Measurements from ENCODE around the gene MIA.
"Not testable (repeated sequence)": the region's sequence is repeated elsewhere in the genome, so short reads cannot be mapped to it uniquely, and the experiment has no call there.

Gene MIA

DNA sequence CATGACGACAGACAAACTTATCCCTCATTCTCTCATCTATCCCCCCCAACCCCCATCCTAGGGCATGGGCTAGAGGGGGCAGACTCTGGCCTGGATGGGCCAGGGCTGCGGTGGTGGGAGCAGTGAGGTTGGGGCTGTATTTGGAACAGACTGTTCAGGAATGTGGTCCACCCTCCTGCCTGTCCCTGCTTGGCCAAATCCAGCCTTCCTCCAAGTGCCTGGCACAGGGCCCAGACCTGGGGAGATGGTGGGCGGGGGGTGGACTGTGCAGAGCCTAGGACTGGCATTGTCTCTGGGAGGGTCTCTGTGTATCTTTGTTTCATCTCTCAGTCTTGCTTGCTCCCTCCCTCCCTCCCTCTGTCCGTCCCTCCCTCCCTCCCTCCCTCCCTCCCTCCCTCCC is 37.9 kb downstream of the MIA start:
- no peak overlapping the region for H3K4me2 ChIP-seq (ENCODE audit: low read length)
- H2AFZ ChIP-seq (ENCODE audit: low read length): no peak overlapping the region
- H3K27me3 ChIP-seq (ENCODE audit: insufficient read depth, low read length): no peaks in the 10 kb centered on the region
- H3K9me2 ChIP-seq (ENCODE audit: low read depth, low read length): no peaks in the 10 kb centered on the region
- no peak overlapping the region for H3K27ac ChIP-seq (ENCODE audit: low read depth, low read length, poor library complexity, severe bottlenecking)
- no peak overlapping the region for H3K4me3 ChIP-seq (ENCODE audit: low read depth, low read length, poor library complexity, severe bottlenecking)
- no peaks in the 10 kb centered on the region for H3F3A ChIP-seq (ENCODE audit: insufficient read depth, low read length)
- H3K9me3 ChIP-seq (ENCODE audit: low read length): no peaks in the 10 kb centered on the region
- no peaks in the 10 kb centered on the region for H4K20me1 ChIP-seq (ENCODE audit: insufficient read depth, low read length)
- no peaks in the 10 kb centered on the region for H3K79me2 ChIP-seq (ENCODE audit: insufficient read depth, low read length)
- peaks cover 20% of the 10 kb centered on the region for H3K36me3 ChIP-seq (ENCODE audit: insufficient read depth, low read length)
- H3K9ac ChIP-seq (ENCODE audit: low read length): no peak overlapping the region
- TF ChIP-seq, protein P1, sequence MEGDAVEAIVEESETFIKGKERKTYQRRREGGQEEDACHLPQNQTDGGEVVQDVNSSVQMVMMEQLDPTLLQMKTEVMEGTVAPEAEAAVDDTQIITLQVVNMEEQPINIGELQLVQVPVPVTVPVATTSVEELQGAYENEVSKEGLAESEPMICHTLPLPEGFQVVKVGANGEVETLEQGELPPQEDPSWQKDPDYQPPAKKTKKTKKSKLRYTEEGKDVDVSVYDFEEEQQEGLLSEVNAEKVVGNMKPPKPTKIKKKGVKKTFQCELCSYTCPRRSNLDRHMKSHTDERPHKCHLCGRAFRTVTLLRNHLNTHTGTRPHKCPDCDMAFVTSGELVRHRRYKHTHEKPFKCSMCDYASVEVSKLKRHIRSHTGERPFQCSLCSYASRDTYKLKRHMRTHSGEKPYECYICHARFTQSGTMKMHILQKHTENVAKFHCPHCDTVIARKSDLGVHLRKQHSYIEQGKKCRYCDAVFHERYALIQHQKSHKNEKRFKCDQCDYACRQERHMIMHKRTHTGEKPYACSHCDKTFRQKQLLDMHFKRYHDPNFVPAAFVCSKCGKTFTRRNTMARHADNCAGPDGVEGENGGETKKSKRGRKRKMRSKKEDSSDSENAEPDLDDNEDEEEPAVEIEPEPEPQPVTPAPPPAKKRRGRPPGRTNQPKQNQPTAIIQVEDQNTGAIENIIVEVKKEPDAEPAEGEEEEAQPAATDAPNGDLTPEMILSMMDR (IDR thresholded peaks at IDR 0.05; ENCODE audit: low read length): no peak
- TF ChIP-seq EZH2 (IDR thresholded peaks at IDR 0.05; ENCODE audit: borderline replicate concordance, low read length): no peak
- peaks cover 11% of the 10 kb centered on the region for H3K4me1 ChIP-seq (ENCODE audit: insufficient read depth, low read length, severe bottlenecking)

DNA sequence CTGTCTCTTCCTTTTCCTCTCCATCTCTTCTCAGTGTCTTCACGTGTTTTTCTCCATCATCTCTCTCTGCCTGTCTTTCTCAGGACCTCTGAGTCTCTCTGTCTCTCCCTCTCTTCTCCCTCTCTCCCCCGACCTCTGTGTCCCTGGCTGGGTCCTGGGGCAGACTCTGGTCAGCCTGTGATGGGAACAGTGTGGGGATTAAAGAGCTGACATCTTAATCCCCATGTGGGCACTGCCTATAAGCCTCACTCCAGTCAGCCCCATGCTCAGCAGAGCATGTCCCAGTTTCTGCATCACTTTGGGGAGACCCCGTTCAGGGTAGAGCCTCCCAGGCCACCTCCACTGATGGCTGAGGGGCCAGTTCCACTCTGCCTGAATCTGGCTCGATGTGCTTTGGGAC is 39.9 kb downstream of the MIA start:
- Histone ChIP-seq H3K79me2 (ENCODE audit: insufficient read depth, low read length) (no peaks in the 10 kb centered on the region), H3K27ac (ENCODE audit: low read depth, low read length, poor library complexity, severe bottlenecking) (no peak overlapping the region), H3K4me1 (ENCODE audit: insufficient read depth, low read length, severe bottlenecking) (peaks cover 11% of the 10 kb centered on the region), H3K4me2 (ENCODE audit: low read length) (no peak overlapping the region), H3K9ac (ENCODE audit: low read length) (no peak overlapping the region), H4K20me1 (ENCODE audit: insufficient read depth, low read length) (no peaks in the 10 kb centered on the region), H3F3A (ENCODE audit: insufficient read depth, low read length) (no peaks in the 10 kb centered on the region), H3K9me2 (ENCODE audit: low read depth, low read length) (no peaks in the 10 kb centered on the region), H3K9me3 (ENCODE audit: low read length) (no peaks in the 10 kb centered on the region), H3K27me3 (ENCODE audit: insufficient read depth, low read length) (no peaks in the 10 kb centered on the region), H2AFZ (ENCODE audit: low read length) (no peak overlapping the region), H3K4me3 (ENCODE audit: low read depth, low read length, poor library complexity, severe bottlenecking) (no peak overlapping the region), H3K36me3 (ENCODE audit: insufficient read depth, low read length) (no peaks in the 10 kb centered on the region; the same call in 1 of the 2 replicates)
- TF ChIP-seq EZH2 (IDR thresholded peaks at IDR 0.05; ENCODE audit: borderline replicate concordance, low read length): no peak
- TF ChIP-seq, protein P1 (IDR thresholded peaks at IDR 0.05; ENCODE audit: low read length): no peak

DNA sequence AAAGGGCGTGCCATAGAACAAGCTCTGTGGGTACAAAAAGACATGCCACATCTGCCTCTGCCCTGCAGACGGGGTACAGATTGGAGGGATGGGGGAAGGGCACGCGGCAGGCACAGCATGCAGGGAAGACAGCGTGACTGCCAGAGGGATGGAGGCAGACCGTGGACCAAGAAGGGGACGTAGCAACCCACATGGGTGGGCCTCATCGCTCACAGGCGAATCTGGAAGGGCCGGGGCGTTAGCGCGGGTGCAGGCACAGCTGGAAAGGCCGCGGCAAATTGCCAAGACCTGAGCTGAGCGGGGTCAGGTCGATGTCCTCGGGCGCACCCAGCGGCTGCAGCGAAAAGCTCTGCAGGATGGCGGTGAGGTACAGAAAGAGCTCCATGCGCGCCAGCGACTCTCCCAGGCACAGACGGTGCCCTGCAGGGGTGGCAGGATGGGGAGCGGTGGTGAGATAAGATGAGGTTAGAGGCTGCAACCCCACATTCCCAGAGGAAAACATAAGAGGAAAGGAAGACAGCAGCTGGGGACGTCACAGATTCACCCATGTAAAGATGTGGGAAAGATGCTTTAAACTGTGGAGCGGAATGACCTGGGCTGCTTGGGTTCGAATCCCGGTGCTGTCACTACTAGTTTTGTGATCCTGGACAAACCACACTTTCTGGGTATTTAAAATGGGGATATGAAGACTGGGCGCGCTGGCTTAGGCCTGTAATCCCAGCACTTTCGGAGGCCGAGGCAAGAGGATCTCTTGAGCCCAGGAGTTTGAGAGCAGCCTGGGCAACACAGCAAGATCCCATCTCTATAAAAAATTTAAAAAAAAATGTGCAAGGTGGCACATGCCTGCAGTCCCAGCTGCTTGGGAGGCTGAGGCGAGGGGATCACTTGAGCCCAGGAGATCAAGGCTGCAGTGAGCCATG is 43.4 kb downstream of the MIA start:
- not testable (repeated sequence) for H3K9ac ChIP-seq (ENCODE audit: low read length); H3K9me3 ChIP-seq (ENCODE audit: low read length); H3K9me2 ChIP-seq (ENCODE audit: low read depth, low read length); H3K4me3 ChIP-seq (ENCODE audit: low read depth, low read length, poor library complexity, severe bottlenecking); H3F3A ChIP-seq (ENCODE audit: insufficient read depth, low read length); H4K20me1 ChIP-seq (ENCODE audit: insufficient read depth, low read length); H3K27ac ChIP-seq (ENCODE audit: low read depth, low read length, poor library complexity, severe bottlenecking); H3K27me3 ChIP-seq (ENCODE audit: insufficient read depth, low read length); H3K79me2 ChIP-seq (ENCODE audit: insufficient read depth, low read length); H2AFZ ChIP-seq (ENCODE audit: low read length); H3K36me3 ChIP-seq (ENCODE audit: insufficient read depth, low read length)
- Histone ChIP-seq H3K4me2 (ENCODE audit: low read length) (peak overlapping the region; percentile 50), H3K4me1 (ENCODE audit: insufficient read depth, low read length, severe bottlenecking) (peaks cover 11% of the 10 kb centered on the region)
- TF ChIP-seq, protein P1 (IDR thresholded peaks at IDR 0.05; ENCODE audit: low read length): peak; percentile 34

Measured in OCI-LY1 (cell line).